M059J (cell line): ENCODE measurements around the gene NIPAL1. TPM values are rescaled to one million over a fixed set of nuclear protein-coding genes. Genes with fewer than 3 reads are reported as not detected.
A peak's percentile ranks its signal among the peaks of the same experiment; 100 is the strongest.
"Not testable (repeated sequence)": the region's sequence is repeated elsewhere in the genome, so short reads cannot be mapped to it uniquely, and the experiment has no call there.

Experiments
- DNase-seq: peaks from one replicate; pipeline ENCODE4 v3.0.0-alpha.2; 2012; ENCODE audit warnings: low read depth
- total RNA-seq: library from RNA; depleted of rRNA; stranded (reverse); fragments of >200 nt; shearing (Covaris generic); gene quantifications from 2 replicates; pipeline ENCODE4 v1.2.3, GENCODE V29; 2014; rRNA removed

The NIPAL1 gene
- 3.3 and 4.6 TPM in 2 replicates for total RNA-seq

DNA sequence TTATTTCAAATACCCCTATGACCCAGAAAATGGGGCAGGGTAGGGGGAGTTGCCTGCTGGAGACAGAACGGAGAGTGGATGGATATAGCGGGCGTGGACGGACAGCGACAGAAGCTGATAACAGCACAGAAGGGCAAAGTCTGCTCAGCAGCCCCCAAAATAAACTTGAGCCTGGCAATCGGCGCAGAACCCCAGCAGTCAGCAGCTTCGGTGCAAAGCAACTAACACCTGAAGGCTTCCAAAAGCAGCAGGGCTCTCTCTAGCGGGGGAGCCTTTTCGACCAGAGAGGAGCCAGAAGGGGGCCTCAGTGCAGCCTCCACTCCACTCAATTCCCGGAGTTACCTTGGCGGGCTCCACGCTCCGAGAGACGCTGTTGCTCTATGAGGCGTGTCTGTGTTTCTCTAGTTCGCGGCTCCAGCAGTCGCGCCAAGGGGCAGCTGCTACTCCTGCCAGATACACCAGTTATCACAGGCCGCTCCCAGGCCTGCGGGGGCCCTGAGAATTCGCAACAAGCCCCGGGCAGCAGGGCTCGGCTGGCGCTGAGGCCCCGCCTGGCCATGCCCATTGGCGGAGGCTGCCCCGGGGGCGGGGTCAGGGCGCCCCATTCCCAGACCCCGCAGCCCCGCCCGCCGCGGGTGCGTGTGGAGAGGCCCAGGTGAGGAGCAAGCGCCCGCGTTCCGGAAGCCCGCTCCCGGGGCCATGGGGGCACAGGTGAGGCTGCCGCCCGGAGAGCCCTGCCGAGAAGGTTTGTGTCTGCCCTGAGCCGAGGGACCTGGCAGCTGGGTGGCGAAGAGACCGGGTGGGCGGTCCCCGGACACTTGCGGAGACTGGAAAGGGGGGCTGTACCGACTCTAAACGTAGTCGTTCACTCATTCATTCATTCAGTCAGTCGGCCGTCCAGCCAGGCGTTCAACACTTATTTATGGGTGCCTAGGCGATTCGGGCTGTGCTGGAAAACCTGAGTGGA, at the start of gene NIPAL1, which contains the start of gene CNGA1:
NIPAL1 (plus strand) TSS at position 632 of the 967 bp plus-strand sequence; CDS start at position 700, 68 bp downstream.
CNGA1 (minus strand) TSS at position 541 of the 967 bp plus-strand sequence. CDS start 63,992 bp downstream, outside the sequence.
- DNase-seq = peak; percentile 82

DNA sequence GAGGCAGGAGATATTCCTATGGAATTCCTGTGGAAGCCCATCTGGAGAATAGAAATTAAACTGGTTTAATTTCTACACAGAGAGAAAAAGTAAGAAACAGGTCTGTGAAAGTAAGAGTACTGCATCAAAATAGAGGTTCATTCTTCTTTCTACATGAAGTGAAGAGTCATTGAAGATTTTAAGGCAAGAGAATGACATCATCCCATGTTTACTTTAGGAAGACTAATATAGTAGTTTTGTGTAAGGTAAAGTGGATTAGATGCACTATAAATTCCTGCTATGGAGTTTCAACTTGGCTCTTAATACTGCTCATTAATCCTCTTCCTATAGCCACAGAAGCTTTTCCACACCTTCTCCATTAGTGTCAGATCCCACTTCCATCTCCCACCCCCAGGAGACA, 47.7 kb upstream of the NIPAL1 start:
- DNase-seq = no peak

- DNase-seq = no peak
Observed at GRCh38 chr4:47972181-47972580, 44.4 kb upstream of the NIPAL1 start.

DNA sequence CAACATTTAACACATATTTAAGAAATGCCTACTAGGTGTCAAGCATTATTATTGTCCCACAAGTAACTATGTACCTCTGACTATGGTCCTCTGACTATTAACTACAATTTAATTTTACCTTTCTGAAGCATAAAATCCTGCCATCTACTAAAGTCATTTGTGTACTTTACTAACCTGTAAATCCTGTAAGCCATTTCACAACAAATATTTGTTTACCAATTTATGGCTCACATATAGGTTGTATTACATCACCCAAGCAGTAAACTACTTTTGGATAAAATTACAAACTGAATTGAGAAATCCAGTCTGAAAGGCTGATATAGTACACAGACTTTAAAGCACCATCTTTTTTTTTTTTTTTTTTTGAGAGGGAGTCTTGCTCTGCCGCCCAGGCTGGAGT, 43.9 kb upstream of the NIPAL1 start:
- DNase-seq = no peak

DNA sequence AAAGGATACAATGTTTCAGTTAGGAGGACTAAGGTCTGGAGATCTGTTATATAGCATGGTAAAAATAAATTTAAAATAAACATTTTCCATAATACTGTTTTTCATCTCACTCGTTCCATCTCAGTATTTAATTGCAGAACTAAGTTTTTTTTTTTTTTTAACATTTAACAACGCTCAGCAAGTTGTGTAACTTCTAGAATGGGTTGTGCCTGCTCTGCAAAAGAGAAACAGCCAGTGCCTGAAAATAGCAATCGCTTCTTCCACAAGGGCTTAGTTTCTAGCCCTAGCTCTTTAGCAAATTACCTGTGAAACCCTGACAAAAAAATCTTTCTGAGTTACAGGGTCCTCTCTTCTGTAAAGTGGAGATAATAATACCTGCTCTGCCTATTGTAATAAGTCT, 42.0 kb upstream of the NIPAL1 start:
- no peak for DNase-seq

- DNase-seq = no peak
Observed at GRCh38 chr4:47990145-47990544, 26.4 kb upstream of the NIPAL1 start.

DNA sequence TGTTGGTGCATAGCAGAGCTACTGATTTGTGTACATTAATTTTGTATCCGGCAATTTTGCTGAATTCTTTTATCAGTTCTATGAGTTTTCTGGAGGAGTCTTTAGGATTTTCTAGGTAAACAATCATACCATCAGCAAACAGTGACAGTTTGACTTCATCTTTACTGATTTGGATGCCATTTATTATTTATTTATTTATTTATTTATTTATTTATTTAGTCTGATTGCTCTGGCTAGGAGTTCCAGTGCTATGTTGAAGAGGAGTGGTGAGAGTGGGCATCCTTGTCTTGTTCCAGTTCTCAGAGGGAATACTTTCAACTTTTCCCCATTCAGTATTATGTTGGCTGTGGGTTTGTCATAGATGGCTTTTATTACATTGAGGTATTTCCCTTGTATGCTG, 24.1 kb upstream of the NIPAL1 start:
- DNase-seq = not testable (repeated sequence)

DNA sequence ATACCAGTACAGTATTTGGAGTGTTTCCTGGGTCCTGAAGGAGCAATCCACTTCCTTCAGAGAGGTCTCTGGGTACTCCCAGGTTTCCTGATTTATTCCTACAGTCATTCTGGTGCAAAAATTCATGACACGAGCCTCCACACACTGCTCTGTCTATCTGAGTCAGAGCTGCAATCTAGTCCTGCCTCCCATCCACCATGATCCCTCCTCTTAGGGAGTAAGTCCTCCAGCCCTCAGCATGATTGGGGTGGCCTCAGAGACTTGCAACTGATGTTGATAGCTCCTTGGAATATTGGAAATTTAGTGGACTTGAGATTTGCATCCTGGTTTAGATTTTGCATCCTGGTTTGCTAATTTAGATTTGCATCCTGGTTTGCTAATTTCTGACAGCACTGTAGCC, 20.6 kb upstream of the NIPAL1 start:
- no peak for DNase-seq

GRCh38 chr4:48002267-48002666, 14.3 kb upstream of the NIPAL1 start:
- no peak for DNase-seq

DNA sequence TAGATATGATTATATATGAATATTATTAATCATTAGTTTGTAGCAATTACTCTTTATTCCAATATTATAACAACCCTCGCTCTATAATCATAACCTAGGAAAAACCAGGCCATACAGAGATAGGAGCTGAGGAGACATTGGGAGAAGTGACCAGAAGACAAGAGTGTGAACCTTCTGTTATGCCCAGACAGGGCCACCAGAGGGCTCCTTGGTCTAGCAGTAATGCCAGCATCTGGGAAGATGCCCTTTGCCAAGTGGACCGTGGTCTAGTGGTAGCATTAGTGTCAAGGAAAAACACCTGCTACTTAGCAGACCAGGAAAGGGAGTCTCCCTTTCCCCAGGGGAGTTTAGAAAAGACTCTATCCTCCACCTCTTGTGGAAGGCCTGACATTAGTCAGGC, 13.0 kb upstream of the NIPAL1 start:
- peak; percentile 51 for DNase-seq

DNA sequence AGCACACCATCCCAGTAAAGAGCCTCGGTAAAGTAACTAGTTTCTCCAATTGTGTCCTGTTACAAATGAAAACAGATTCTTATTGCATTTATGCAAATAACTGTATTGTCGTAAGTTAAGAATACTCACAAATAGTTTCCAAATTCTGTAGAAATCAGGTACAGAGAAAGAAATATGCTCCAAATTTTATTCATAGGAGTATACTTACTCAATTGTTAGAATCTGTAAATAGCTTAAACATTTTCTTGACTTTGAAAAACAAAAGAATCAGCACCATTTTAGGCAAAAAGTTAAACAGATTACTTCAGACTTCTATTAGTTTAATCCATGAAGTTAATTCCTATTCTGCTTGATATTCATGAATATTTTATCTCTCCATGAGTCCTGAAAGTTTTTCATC, 10.8 kb upstream of the NIPAL1 start:
- no peak for DNase-seq

DNA sequence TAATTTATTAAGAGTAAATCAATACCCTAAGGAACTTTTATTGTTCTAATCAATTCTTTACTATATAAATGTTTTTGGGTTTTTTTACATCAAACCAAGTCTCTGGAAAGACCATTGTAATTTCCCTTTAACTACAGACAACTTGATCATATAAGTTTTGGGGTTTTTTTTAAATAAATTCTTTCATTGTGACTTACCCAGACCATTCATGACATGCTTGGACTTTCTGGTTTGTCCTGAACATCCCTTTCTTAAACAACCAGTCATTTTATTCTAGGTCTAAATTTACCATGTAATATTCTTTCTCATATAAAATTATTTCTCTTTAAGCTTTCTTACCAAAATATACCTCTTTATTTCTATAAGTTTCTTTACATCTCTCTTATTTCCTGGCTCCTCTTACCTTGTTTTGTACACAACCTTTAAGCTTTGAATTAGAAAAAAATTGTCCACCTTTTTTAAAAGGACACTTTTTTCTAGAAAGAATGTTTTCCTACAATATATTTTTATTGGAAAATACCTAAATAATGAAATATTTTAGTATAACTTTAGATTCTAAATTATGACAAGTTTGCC, 8.5 kb upstream of the NIPAL1 start:
- peak; percentile 34 for DNase-seq

GRCh38 chr4:48010906-48011305, 5.7 kb upstream of the NIPAL1 start:
- not testable (repeated sequence) for DNase-seq

DNA sequence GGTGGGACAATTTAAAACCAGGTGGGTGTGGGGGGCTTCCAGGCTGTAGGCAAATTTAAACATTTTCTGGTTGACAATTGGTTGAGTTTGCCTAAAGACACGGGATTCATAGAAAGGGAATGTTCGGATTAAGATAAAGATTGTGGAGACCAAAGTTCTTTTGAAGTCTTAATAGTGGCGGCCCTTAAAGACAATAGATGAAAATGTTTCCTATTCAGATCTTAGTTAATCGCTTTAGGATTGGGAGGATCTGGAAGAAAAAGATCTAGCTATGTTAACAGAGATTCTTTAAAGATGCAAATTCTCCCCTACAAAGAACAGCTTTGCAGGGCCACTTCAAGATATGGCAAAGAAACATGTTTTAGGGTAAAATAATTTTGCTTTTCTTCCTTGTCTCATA, 4.8 kb upstream of the NIPAL1 start:
- no peak for DNase-seq

GRCh38 chr4:48012824-48013223, 3.7 kb upstream of the NIPAL1 start:
- no peak for DNase-seq

DNA sequence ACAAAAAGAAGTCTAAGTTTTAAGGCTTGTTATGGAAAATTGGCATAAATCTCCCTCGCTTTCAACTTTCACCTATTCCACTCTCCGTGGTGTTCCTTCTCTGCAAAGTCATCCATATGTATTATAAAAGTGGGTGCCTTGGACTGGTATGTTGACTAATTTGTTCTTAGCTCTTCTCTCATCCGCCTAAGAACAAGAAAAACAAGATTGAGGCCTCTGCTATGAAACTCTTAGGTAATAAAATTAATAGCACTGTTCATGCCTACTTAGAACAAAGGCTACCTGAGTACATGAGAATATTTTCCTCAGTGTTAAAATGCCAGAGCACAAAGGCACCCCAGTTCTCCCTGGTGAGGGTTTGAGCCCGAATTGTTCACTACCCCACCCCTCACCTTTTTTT, 1.4 kb upstream of the NIPAL1 start:
- no peak for DNase-seq

DNA sequence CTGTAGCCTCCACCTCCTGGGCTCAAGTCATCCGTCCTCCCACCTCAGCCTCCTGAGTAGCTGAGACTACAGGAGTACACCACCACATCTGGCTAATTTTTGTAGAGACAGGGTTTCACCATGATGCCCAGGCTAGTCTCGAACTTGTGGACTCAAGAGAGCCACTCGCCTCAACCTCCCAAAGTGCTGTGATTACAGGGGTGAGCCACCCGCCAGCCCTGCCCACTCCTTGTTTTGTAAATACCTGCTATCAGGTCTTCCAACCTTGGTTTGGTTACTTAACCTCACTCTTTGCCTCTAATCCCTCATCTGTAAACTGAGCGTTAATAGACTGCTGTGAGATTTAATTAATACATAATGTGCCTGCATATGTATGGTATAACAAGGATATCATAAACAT, 894 bp upstream of the NIPAL1 start:
- no peak for DNase-seq

- DNase-seq = peak; percentile 80
Observed at GRCh38 chr4:48017108-48017571, 568 bp downstream of the NIPAL1 start.

- no peak for DNase-seq
Observed at GRCh38 chr4:48018112-48018511, 1.5 kb downstream of the NIPAL1 start.

DNA sequence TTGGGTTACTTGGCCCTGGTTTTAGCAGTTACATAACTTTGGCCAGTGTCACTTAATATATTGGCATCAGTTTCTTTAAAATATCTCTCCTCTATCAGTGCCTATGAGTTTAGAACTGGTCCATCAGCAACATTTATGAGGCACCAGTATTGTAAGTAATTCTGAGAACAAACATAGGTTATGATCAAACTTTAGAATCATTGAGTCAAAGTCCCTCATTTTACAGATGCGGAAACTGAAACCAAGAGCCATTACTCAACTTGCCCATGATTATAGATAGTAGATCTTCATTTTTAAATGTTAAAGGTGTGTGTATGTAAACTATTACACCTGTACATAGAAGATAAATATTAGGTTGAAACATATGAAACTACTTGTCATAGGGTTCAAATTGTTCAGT, 4.5 kb downstream of the NIPAL1 start:
- no peak for DNase-seq

DNA sequence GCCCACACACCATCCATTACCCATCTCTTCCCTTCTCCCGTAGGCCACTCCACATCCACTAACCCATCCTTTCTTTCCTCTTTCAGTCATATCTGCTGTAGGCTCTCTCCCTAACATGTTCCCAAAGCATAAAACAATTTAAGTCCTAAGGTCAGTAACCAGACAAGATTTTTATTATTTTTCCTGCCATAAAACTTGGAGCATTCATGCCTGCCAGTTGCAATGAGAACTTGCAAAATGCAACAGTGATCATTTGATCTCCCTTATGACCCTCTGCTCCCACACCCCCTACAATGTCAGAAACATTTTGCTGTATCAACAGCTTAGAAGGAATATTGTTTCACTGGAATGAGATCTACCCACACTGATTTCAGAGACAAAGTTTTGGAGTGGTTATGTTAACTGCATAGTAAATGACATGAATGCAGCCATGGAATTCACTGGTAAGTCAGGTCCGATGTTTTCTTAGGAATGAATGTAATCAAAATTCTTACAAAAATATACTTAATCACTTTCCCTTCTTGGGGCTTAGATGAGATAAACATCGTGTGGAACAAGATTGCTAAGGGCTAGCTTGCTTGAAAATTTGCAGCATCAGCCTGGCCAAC, 5.7 kb downstream of the NIPAL1 start:
- no peak for DNase-seq

DNA sequence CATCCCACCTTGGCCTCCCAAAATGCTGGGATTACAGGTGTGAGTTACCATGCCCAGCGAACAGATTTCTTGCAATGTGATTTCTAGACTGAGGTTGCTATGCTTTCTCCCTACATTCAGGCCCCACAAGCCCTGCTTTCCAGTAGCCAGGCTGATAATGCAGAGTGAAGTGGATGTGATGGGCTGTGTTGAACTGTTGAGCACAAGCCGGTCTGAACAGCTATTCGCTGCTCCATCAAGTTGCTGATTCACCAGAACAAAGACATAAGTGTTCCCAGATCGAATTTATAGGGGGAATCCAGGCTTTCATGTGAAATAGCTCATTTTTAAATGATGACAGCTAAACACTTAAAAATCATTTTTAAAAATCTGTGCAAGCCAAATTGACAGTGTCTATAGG, 8.0 kb downstream of the NIPAL1 start:
- DNase-seq = no peak
